IPS DF 19.7 (cell line): ENCODE measurements around the gene IFT81.
"Not testable (repeated sequence)": the region's sequence is repeated elsewhere in the genome, so short reads cannot be mapped to it uniquely, and the experiment has no call there.

ENCODE experiments used
- DNase-seq: peaks from one replicate; pipeline ENCODE4 v3.0.0-alpha.2; 2013; ENCODE audit warnings: low read depth, low spot score

Gene IFT81

GRCh38 chr12:110243227-110243626 lies 119.1 kb downstream of the IFT81 start:
- DNase-seq = no peak

GRCh38 chr12:110244372-110244771 lies 120.2 kb downstream of the IFT81 start:
- DNase-seq = no peak

- DNase-seq = peak; percentile 75
These were observed 120.7 kb downstream of the IFT81 start for GRCh38 chr12:110244829-110245228.

GRCh38 chr12:110245369-110245772 lies 121.2 kb downstream of the IFT81 start:
- DNase-seq = no peak

GRCh38 chr12:110246636-110247339 lies 122.6 kb downstream of the IFT81 start:
- DNase-seq = no peak

GRCh38 chr12:110247340-110248095 lies 123.4 kb downstream of the IFT81 start:
- DNase-seq = no peak

GRCh38 chr12:110248096-110248447 lies 123.9 kb downstream of the IFT81 start:
- no peak for DNase-seq

GRCh38 chr12:110249105-110249504 lies 124.9 kb downstream of the IFT81 start:
- DNase-seq = no peak

- no peak for DNase-seq
These were observed 125.6 kb downstream of the IFT81 start for GRCh38 chr12:110249716-110250225.

- no peak for DNase-seq
These were observed 127.2 kb downstream of the IFT81 start for GRCh38 chr12:110251381-110251780.

GRCh38 chr12:110252716-110253115 lies 128.6 kb downstream of the IFT81 start:
- DNase-seq = no peak

- no peak for DNase-seq
These were observed 129.0 kb downstream of the IFT81 start for GRCh38 chr12:110253176-110253575.

- DNase-seq = no peak
These were observed 130.9 kb downstream of the IFT81 start for GRCh38 chr12:110254971-110255540.

- DNase-seq = not testable (repeated sequence)
These were observed 131.8 kb downstream of the IFT81 start for GRCh38 chr12:110255890-110256456.

- DNase-seq = no peak
These were observed 132.7 kb downstream of the IFT81 start for GRCh38 chr12:110256780-110257431.

- no peak for DNase-seq
These were observed 134.3 kb downstream of the IFT81 start for GRCh38 chr12:110258466-110258865.

GRCh38 chr12:110262442-110263388 lies 138.6 kb downstream of the IFT81 start:
- no peak for DNase-seq

- DNase-seq = no peak
These were observed 142.3 kb downstream of the IFT81 start for GRCh38 chr12:110266381-110266960.

GRCh38 chr12:110266980-110267620 lies 142.9 kb downstream of the IFT81 start:
- DNase-seq = no peak
